HAP-1 (cell line): ENCODE measurements around the gene GLB1L3.
"Not testable (repeated sequence)": the region's sequence is repeated elsewhere in the genome, so short reads cannot be mapped to it uniquely, and the experiment has no call there.

ENCODE experiments used
- DNase-seq, 2 experiments: peaks; one replicate each; pipeline ENCODE4 v3.0.0-alpha.2; 2016 to 2020; ENCODE audit warnings: low spot score in 2 of 2
- H3K27me3 ChIP-seq: fragments of 250-450 bp; sonication (Bioruptor Pico); 2 replicates; pipeline ENCODE4 v1.5.1; 2020; ENCODE audit warnings: low read depth, mild to moderate bottlenecking, moderate library complexity
- H3K36me3 ChIP-seq: fragments of 250-450 bp; sonication (Bioruptor Pico); replicated peaks from 2 replicates; pipeline ENCODE4 v1.5.1; 2020; ENCODE audit warnings: mild to moderate bottlenecking
- H3K4me1 ChIP-seq: fragments of 250-450 bp; sonication (Bioruptor Pico); 2 replicates; pipeline ENCODE4 v1.5.1; 2020; ENCODE audit warnings: mild to moderate bottlenecking
- H3K4me3 ChIP-seq: fragments of 250-450 bp; sonication (Bioruptor Pico); 2 replicates; pipeline ENCODE4 v1.5.1; 2020; ENCODE audit warnings: mild to moderate bottlenecking, moderate library complexity
- H3K9me3 ChIP-seq: fragments of 250-450 bp; sonication (Bioruptor Pico); 2 replicates; pipeline ENCODE4 v1.5.1; 2020; ENCODE audit warnings: mild to moderate bottlenecking, moderate library complexity
- in situ Hi-C: fragments of 300-500 bp; cut with MboI; formaldehyde crosslinking; loops from 3 replicates; pipeline ENCODE4 v1.14.3; 2020; ENCODE audit warnings: low sequenced_read_pairs, inconsistent platforms, mixed read lengths

Gene GLB1L3

DNA sequence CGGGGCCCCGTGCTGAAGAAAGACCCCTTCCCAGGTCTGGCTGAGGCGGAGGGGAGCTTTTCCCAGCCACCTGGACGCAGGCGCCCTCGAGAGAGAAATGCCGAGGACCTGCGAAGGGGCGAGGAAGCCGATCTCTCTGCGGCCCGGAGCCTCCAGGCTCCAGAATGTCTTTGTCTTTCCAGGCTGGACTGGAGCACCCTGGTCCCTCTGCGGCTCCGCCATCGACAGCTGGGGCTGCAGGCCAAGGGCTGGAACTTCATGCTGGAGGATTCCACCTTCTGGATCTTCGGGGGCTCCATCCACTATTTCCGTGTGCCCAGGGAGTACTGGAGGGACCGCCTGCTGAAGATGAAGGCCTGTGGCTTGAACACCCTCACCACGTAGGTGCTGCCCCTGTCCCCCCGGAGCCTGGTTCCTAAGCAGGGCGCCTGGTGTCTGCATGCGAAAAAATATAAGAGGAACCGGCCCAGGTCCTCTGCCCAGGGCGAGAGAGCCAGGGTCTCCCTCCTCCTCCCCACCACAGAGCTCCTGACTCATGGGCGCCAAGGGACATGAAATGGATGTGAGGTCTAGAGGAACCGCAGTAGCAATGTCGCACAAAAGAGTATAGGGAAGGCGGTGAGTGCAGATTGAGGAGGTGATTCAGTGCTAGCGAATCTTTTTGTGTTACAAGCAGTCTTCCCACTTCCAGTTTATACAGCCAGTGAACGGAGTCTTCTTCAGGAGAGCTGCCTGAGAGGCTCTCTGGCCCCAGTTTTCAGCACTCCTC lies 66.6 kb downstream of the GLB1L3 start:
- no peak for DNase-seq
- Histone ChIP-seq H3K4me1 (no peaks in the 10 kb centered on the region), H3K4me3 (no peak overlapping the region), H3K9me3 (no peaks in the 10 kb centered on the region), H3K36me3 (no peaks in the 10 kb centered on the region; the same call in 1 of the 2 replicates), H3K27me3 (no peaks in the 10 kb centered on the region)
- in situ Hi-C loops: no loop called here

DNA sequence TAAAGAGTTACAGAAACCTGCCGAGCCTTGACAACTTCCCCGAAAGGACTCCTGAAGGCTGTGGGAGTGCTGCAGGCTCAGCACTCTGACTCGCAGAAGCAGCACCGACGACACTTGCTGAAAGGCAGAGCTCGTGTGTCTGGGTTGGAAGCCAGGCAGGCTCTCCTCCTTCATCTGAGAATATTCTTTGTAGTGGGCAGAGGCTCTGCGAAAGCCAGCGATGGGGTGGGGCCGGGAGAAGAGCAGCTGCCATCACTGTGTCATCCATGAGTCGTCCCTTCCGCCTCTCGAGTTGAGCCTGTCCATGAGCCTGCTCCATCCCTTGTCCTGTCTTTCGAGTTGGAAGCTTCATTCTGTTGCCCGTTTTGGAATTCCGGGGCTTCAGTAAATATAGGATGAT lies 67.5 kb downstream of the GLB1L3 start:
- H3K4me1 ChIP-seq: no peaks in the 10 kb centered on the region
- H3K36me3 ChIP-seq: no peaks in the 10 kb centered on the region; the same call in 1 of the 2 replicates
- no peak for DNase-seq
- no peaks in the 10 kb centered on the region for H3K27me3 ChIP-seq
- in situ Hi-C loops: no loop called here
- H3K4me3 ChIP-seq: no peak overlapping the region
- no peaks in the 10 kb centered on the region for H3K9me3 ChIP-seq

DNA sequence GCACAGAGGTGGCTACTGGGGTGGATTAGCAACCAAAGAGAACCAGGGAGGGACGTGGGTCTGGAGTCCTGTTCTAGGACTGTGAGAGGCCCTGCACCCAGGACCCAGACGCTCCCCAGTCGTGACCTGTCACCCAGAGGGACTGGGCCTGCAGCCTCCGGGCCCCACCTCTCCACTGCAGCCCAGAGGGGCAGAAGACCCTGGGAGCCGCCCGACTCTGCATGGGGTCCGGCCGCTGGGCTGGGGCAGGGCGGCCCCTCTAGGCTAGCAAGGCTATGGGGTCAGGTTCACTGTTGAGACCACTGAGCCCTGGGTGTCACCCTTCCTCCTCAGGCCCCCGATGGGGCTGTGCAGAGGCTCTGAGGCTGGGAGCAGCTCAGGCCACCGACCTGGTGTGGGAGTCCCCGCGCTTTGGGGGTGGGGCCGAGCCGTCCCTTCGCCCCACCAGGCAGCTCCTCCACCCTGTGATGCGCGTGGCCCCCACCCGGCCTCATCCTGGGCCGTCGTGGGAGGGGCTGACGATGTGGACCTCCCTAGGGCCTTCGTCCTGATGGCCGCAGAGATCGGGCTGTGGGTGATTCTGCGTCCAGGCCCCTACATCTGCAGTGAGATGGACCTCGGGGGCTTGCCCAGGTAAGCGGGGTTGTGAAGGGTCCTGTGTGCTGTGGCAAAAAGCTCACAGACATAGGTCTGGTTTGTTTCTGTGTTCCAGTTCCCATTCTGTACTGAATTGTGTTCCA lies 68.5 kb downstream of the GLB1L3 start:
- H3K36me3 ChIP-seq, H3K9me3 ChIP-seq, DNase-seq, H3K27me3 ChIP-seq, H3K4me3 ChIP-seq, in situ Hi-C loops, H3K4me1 ChIP-seq: not testable (repeated sequence)

DNA sequence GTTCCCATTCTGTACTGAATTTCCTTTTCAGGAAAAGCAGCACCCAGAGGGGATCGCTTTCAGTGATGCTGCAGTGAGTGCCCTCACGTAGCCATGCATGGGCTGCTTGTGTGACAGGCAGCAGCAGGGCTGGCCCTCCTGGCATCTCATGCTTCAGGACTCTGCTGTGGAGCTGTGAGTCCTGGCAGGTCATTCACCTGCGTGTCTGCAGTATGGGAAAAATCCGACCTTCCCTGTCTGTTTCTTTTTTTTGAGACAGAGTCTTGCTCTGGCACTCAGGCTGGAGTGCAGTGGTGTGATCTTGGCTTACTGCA lies 69.0 kb downstream of the GLB1L3 start:
- in situ Hi-C loops: no loop called here
- H3K4me1 ChIP-seq: no peaks in the 10 kb centered on the region
- no peak for DNase-seq

DNA sequence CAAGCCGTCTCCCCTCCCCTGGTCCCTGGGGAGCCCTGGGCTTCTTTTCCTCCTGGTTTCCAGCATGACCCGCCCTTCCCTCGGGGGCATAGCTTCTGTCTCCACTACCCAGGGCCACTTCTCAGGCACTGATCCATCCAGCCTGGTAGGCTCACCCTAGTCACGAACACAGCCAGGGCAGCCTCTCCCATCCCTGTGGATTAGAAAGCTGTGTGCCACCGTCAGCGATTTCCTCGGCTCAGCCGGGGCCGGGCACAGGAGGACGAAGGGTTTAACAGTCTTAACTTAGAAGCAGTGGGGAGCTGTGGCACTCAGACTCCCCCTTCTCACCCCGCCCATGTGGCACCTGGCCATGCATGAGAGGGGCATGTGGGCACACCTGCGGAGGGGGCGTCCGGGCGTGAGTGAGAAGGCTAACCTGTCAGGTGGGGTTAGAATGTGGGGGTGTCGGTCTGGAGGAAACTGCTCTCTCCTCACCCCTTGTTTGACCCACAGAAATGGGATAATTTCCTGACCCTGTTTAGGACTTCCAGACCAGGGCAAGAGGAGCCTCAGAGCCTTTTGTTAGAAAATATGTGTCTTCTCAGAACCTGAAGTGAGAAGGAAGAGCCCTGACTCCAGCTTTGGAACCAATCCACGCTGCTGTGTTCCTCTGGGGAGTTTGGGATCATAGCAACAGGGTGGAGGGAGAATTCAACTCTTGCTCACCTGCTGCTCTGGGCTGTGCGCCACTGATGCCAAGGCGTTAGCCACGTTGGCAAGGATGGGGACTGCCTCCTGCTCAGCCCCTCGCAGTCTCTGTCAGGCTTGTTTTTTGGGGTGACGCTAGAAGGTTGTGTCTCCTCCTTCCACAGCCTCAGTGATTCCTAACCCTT lies 70.2 kb downstream of the GLB1L3 start:
- H3K27me3 ChIP-seq: no peaks in the 10 kb centered on the region
- DNase-seq: peak in 1 of 2 experiments; percentile 32
- no peaks in the 10 kb centered on the region; the same call in 1 of the 2 replicates for H3K36me3 ChIP-seq
- no peaks in the 10 kb centered on the region for H3K4me1 ChIP-seq
- in situ Hi-C loops: no loop called here
- no peak overlapping the region for H3K4me3 ChIP-seq
- H3K9me3 ChIP-seq: no peaks in the 10 kb centered on the region

More for the DNA sequence above, 69.0 kb downstream of the GLB1L3 start:
- Histone ChIP-seq H3K9me3 (no peaks in the 10 kb centered on the region), H3K27me3 (no peaks in the 10 kb centered on the region), H3K4me3 (no peak overlapping the region), H3K36me3 (no peaks in the 10 kb centered on the region; the same call in 1 of the 2 replicates)

DNA sequence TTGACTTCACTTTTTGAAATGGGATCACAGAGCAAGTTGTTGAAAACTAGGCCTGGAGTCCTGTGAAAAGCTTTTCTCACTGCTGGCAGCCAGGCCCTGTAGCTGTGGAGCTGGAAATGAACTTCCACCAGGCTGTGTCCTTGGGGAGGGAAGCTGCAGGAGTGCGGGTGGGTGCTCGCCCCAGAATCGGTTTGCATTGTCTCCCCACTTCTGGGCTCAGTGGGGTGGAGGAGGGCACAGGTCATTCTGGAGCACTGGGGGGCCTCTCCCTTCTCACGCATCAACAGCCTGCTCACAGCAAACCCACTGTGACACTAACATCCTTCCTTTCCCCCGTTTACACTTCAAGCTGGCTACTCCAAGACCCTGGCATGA lies 70.8 kb downstream of the GLB1L3 start:
- Histone ChIP-seq H3K27me3 (no peaks in the 10 kb centered on the region), H3K4me1 (no peaks in the 10 kb centered on the region), H3K9me3 (no peaks in the 10 kb centered on the region), H3K36me3 (no peaks in the 10 kb centered on the region; the same call in 1 of the 2 replicates), H3K4me3 (no peak overlapping the region)
- in situ Hi-C loops: no loop called here
- DNase-seq: no peak

DNA sequence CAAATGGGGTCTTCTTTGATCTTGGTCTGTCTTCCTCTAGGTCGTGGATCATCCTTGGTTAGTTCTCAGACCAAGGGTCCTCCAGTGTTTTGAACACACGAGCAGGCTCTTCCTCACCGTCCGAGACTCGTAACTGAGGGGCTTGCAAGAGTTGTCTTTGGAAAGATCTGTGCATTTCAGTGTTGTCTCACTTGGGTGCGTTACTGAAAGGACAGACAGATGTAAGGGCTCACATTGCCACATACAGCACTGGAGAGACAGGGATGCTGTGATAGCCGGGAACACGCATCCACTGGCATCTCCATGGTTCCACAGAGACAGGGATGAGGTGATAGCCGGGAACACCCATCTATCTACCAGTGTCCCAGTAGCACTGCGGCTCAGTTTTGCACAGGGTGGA lies 71.3 kb downstream of the GLB1L3 start:
- DNase-seq: no peak
- H3K36me3 ChIP-seq: no peaks in the 10 kb centered on the region; the same call in 1 of the 2 replicates
- no peak overlapping the region for H3K4me3 ChIP-seq

DNA sequence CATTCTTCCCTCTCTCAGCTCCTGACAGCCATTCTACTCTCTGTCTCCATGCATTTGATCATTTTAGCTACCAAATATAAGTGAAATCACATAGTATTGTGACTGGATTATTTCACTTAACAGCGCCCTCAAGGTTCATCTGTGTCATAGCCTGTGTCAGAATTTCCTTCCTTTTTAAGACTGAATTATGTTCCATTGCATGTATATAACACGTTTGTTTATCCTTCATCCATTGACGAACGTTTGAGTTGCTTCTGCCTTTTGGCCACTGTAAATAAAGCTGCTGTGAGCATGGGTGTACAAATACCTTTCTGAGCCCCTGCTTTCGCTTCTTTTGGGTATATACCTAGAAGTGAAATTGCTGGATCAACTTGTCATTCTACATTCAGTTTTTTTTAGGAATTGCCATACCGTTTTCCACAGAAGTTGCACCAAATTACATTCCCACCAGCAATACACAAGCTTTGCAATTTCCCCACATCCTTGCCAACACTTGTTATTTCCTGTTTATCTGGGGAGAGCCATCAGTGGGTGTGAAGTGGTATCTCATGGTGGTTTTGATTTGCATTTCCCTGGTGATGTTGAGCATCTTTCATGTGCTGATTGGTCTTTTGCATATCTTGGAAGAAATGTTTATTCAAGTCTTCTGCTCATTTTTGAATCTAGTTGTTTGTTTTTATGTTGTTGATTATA lies 73.1 kb downstream of the GLB1L3 start:
- Histone ChIP-seq H3K27me3 (no peaks in the 10 kb centered on the region), H3K36me3 (no peaks in the 10 kb centered on the region; the same call in 1 of the 2 replicates), H3K9me3 (no peaks in the 10 kb centered on the region), H3K4me1 (no peaks in the 10 kb centered on the region), H3K4me3 (no peak overlapping the region)
- no peak for DNase-seq
- in situ Hi-C loops: no loop called here

More for the DNA sequence above, 71.3 kb downstream of the GLB1L3 start:
- Histone ChIP-seq H3K4me1 (no peaks in the 10 kb centered on the region), H3K27me3 (no peaks in the 10 kb centered on the region), H3K9me3 (no peaks in the 10 kb centered on the region)
- in situ Hi-C loops: no loop called here

DNA sequence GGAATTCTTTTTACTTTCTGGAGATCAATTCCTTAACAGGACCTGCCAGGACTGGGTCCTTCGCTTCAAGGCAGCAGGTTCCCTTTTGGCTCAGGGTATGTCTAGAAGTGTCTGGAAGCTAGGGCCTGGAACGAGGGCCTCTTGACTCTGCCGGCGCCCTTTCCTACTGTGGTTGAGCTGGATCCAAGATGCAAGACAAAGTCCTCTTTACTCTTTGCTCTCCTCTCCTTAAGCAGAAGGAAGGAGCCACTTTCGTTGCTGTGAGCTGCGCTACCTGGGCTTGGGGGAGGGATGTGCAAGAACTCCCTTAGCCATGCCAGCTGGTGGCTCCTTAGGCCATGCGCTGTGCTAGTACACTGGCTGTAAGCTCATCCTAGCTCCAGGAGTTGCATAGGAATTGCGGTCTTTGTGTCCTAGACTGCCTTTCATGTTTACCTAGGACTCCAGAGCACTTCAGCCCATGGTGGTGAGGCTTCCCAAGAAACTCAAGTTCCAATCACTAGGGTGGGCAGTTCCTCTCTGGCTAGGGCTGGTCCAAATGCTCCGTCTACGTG lies 73.7 kb downstream of the GLB1L3 start:
- DNase-seq: no peak
- Histone ChIP-seq H3K4me1 (no peaks in the 10 kb centered on the region), H3K4me3 (no peak overlapping the region), H3K27me3 (no peaks in the 10 kb centered on the region), H3K36me3 (no peaks in the 10 kb centered on the region; the same call in 1 of the 2 replicates), H3K9me3 (no peaks in the 10 kb centered on the region)
- in situ Hi-C loops: no loop called here

DNA sequence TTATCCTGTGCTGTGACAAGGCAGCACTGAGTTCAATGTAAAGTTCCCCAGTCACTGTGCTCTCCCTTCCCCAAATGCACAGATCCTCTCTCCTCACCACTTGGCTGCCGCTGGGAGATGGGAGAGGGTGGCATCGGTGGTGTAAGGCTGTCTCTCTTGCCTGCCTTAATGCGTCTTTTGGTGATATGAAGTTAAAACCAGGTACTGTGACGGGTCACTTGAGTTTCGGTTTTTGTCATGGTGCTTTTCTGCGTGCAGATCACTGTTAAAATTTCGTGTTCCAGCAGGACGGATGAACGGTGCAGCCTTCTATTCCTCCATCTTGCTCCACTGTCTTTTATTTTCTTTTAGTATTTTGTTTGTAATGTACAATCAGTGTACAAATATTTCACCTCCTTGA lies 74.2 kb downstream of the GLB1L3 start:
- Histone ChIP-seq H3K4me1 (no peaks in the 10 kb centered on the region), H3K27me3 (no peaks in the 10 kb centered on the region), H3K36me3 (no peaks in the 10 kb centered on the region; the same call in 1 of the 2 replicates), H3K9me3 (no peaks in the 10 kb centered on the region), H3K4me3 (no peak overlapping the region)
- no peak for DNase-seq
- in situ Hi-C loops: no loop called here

DNA sequence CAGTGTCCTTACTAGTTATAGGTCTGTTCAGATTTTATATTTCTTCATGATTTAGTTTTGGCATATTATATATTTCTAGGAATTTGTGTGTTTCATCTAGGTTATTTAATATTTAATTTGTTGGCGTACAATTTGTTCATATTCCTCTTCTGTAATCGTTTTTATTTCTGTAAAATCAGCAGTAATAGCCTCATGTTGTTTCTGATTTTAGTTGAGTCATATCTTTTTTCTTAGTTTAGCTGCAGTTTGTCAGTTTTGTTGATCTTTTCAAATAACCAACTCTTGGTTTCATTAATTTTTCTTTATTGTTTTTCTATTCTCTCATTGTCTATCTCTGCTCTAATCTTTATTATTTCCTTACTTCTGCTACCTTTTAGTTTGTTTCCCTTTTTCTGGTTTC lies 75.9 kb downstream of the GLB1L3 start:
- Histone ChIP-seq H3K4me1 (no peaks in the 10 kb centered on the region), H3K36me3 (no peaks in the 10 kb centered on the region; the same call in 1 of the 2 replicates), H3K27me3 (no peaks in the 10 kb centered on the region), H3K4me3 (no peak overlapping the region), H3K9me3 (no peaks in the 10 kb centered on the region)
- in situ Hi-C loops: no loop called here
- DNase-seq: no peak

DNA sequence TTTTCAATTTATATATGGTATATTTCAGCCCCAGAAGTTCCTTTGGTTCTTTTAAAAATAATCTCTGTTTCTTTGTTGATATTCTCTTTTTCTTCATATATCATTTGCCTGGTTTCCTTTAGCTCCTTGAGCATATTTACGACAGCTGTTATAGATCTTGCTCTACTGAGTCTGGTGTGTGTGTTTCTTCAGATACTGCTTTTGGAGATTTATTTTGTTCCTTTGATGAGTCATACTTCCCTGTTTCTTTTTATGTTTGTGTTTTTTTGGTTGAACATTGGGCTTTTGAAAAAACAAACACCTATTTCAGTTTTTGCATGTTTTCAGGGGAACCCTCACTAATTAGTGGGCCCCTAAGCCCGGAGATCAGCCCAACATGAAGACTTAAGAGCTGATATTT lies 79.0 kb downstream of the GLB1L3 start:
- in situ Hi-C loops: no loop called here
- Histone ChIP-seq H3K4me1 (no peaks in the 10 kb centered on the region), H3K9me3 (no peaks in the 10 kb centered on the region), H3K27me3 (no peaks in the 10 kb centered on the region), H3K4me3 (no peak overlapping the region), H3K36me3 (no peaks in the 10 kb centered on the region; the same call in 1 of the 2 replicates)
- DNase-seq: no peak

DNA sequence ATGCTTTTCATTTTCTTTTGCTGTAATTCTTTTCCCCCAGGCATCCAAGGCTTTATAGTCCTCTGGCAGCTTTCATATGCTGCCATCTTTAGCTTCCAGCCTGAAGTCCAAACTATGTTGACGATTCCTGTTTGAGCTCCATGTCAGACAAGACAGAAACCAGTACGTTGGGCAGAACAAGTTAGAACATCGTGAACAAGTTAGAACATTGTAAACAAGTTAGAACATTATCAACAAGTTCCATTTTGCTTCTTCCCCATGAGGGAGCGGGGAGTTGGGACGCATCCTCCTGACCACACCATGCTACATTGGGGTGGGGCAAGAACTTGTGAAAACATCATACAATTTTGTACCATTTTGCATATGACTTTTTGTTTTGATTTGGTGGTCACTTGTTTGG lies 79.5 kb downstream of the GLB1L3 start:
- H3K36me3 ChIP-seq: no peaks in the 10 kb centered on the region; the same call in 1 of the 2 replicates
- no peaks in the 10 kb centered on the region; the same call in 1 of the 2 replicates for H3K4me1 ChIP-seq
- DNase-seq: no peak
- H3K4me3 ChIP-seq: no peak overlapping the region
- H3K9me3 ChIP-seq: no peaks in the 10 kb centered on the region
- H3K27me3 ChIP-seq: no peaks in the 10 kb centered on the region
- in situ Hi-C loops: no loop called here
